ENCODE measurements around the gene FTSJ3. TPM values are rescaled to one million over a fixed set of nuclear protein-coding genes. Genes with fewer than 3 reads are reported as not detected.

Gene FTSJ3
- total RNA-seq, 1 experiment from 2014 or later = 80.3 TPM

GRCh38 chr17:63827801-63828221 lies 348 bp upstream of the FTSJ3 start:
- no peaks in the 10 kb centered on the region for H4K20me1 ChIP-seq (ENCODE audit: control insufficient read depth, insufficient read depth, insufficient read length)
- no peak overlapping the region for H2BK12ac ChIP-seq (ENCODE audit: insufficient read length, low read depth, low read length)
- Mint-ChIP-seq H3K4me3 (peak overlapping the region; percentile 99 to 100), H3K4me1 (peaks cover 12 to 16% of the 10 kb centered on the region in 2 experiments), H3K9me3 (no peaks in the 10 kb centered on the region; a peak in 1 of 5 replicates), H3K27ac (peak overlapping the region; percentile 100), H3K27me3 (ENCODE audit: low read depth) (no peaks in the 10 kb centered on the region; the same call in 1 of the 2 replicates), H3K36me3 (ENCODE audit: insufficient read depth in 1 of 3, low read depth in 3 of 3) (peaks cover 70 to 96% (median 75%) of the 10 kb centered on the region in 3 experiments)
- H3K56ac ChIP-seq (ENCODE audit: insufficient read length, low read depth, low read length) = no peak overlapping the region
- no peak overlapping the region for H4K5ac ChIP-seq (ENCODE audit: insufficient read length, low read depth, low read length)
- H2BK15ac ChIP-seq (ENCODE audit: low read depth, low read length) = no peak overlapping the region
- H2AK5ac ChIP-seq (ENCODE audit: insufficient read length, low read length) = no peak overlapping the region
- H3K27ac ChIP-seq (ENCODE audit: insufficient read length, low read depth, low read length) = no peak overlapping the region
- no peaks in the 10 kb centered on the region for H3K4me1 ChIP-seq (ENCODE audit: insufficient read depth, low read length)
- TF ChIP-seq CTCF (conservative IDR thresholded peaks at IDR 0.05) = no peak; the same call in 2 of the 3 replicates
- H3K27me3 ChIP-seq (ENCODE audit: insufficient read depth, low read length) = no peaks in the 10 kb centered on the region
- peak overlapping the region; percentile 94 for H3K9ac ChIP-seq (ENCODE audit: extremely low read depth, insufficient read length, low read length)
- H3K79me1 ChIP-seq (ENCODE audit: insufficient read depth, low read depth, low read length, poor library complexity, severe bottlenecking) = peaks cover 3% of the 10 kb centered on the region
- H2BK120ac ChIP-seq (ENCODE audit: low read depth, low read length, poor library complexity, severe bottlenecking) = no peak overlapping the region
- no peak for DNase-seq
- no peak overlapping the region for H2BK5ac ChIP-seq (ENCODE audit: insufficient read length, low read length)
- no peak overlapping the region for H3T11ph ChIP-seq (ENCODE audit: low read length)
- no peaks in the 10 kb centered on the region for H3K9me3 ChIP-seq (ENCODE audit: control insufficient read depth, low read depth, low read length)
- H4K91ac ChIP-seq (ENCODE audit: insufficient read length, low read depth, low read length) = no peak overlapping the region
- peak overlapping the region; percentile 74 for H3K18ac ChIP-seq (ENCODE audit: insufficient read length, low read depth, low read length)
- no peak overlapping the region for H2AFZ ChIP-seq (ENCODE audit: low read length)
- peaks cover 8% of the 10 kb centered on the region; the same call in 1 of the 2 replicates for H3K79me2 ChIP-seq (ENCODE audit: insufficient read depth, low read length)
- no peak overlapping the region for H3K4ac ChIP-seq (ENCODE audit: low read depth, low read length)
- peak overlapping the region; percentile 90 for H3K14ac ChIP-seq (ENCODE audit: insufficient read depth, low read length)
- no peak overlapping the region for H2BK20ac ChIP-seq (ENCODE audit: low read depth, low read length, poor library complexity, severe bottlenecking)
- no peak overlapping the region for H4K8ac ChIP-seq (replicated peaks; ENCODE audit: insufficient read length, low read depth, low read length)
- WGBS (ENCODE audit: extremely low coverage, insufficient read length, low lambda C conversion rate) = no CpG with 5 or more reads among the region's 19 CpGs
- peaks cover 6% of the 10 kb centered on the region for H3K23me2 ChIP-seq (ENCODE audit: insufficient read length, low read depth, low read length, poor library complexity, severe bottlenecking)
- H3K4me2 ChIP-seq (ENCODE audit: insufficient read depth, insufficient read length, low read length) = peak overlapping the region; percentile 69
- H3K23ac ChIP-seq (ENCODE audit: insufficient read length, low read depth, low read length) = no peak overlapping the region
